HFF-Myc (cell line): ENCODE measurements around the gene AFDN.

Experiments used
- DNase-seq: peaks from one replicate; pipeline ENCODE4 v3.0.0-alpha.2; 2011; ENCODE audit warnings: low read depth; ENCODE audit errors: extremely low read depth
- H3K4me3 ChIP-seq: replicated peaks from 2 replicates; pipeline ENCODE4 v1.5.1; 2011; ENCODE audit warnings: low read depth, mild to moderate bottlenecking, control low read depth, low read length
- CTCF ChIP-seq: IDR thresholded peaks from 2 replicates; pipeline ENCODE4 v1.5.1; 2012; ENCODE audit warnings: mild to moderate bottlenecking, low read depth, low read length, control low read depth; ENCODE audit errors: missing control alignments

Gene AFDN

GRCh38 chr6:167984876-167985604 is 158.3 kb downstream of the AFDN start:
- H3K4me3 ChIP-seq: no peak overlapping the region
- no peak for DNase-seq
- no peak for TF ChIP-seq CTCF

- DNase-seq: no peak
- no peak overlapping the region for H3K4me3 ChIP-seq
- no peak for TF ChIP-seq CTCF
Measured at GRCh38 chr6:167985911-167986595, 159.3 kb downstream of the AFDN start.

- no peak for DNase-seq
- H3K4me3 ChIP-seq: no peak overlapping the region
- no peak for TF ChIP-seq CTCF
Measured at GRCh38 chr6:167987396-167988153, 160.9 kb downstream of the AFDN start.

- H3K4me3 ChIP-seq: no peak overlapping the region
- no peak for DNase-seq
- TF ChIP-seq CTCF: no peak
Measured at GRCh38 chr6:167988154-167988495, 161.4 kb downstream of the AFDN start.

- no peak for DNase-seq
- TF ChIP-seq CTCF: no peak
- no peak overlapping the region for H3K4me3 ChIP-seq
Measured at GRCh38 chr6:167988945-167989841, 162.5 kb downstream of the AFDN start.
